ENCODE data around the gene C12orf42. TPM values are rescaled to one million over a fixed set of nuclear protein-coding genes. Genes with fewer than 3 reads are reported as not detected.

C12orf42 gene
- total RNA-seq, 1 experiment from 2014 or later, result not detected

DNA sequence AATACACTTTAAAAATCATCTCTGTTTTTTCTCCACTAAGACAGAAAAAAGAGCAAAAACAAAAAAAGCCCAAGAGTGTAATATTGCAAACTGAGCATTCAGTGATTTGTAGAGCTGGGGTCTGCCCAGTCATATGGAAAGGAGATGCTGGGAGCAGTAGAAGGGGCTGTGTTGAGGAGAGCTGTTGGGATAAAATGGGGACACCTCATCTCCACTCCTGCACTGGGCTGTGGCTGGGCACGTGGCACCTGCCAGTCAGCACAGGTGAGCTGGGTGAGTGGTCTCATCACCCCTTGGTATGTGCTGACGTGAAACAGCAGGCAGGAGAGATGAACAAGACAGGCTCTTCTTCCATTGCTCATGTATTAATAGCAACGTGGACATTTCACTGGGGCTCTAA is 217.4 kb downstream of the C12orf42 start:
- no peak for DNase-seq (ENCODE audit: extremely low read depth, low read depth)

DNA sequence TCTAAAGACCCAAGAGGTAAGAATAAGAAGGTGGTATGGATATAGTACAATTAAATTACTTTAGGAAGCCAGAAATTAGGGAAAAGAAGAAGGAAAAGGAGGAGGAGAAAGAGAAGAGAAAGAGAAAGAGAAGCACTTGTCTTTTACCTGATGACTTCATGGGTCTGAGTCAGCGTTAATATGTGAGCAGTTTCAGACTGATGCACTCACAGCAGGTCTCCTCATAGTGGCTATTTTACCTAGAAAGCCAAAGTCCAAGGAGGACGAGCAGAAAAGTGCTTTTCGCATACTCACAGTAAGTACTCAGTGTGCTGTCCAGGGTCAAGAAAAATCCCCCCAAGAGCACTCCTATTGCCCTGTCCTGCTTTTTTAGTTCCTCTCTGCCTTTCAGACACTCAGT is 222.1 kb downstream of the C12orf42 start:
- no peak for DNase-seq (ENCODE audit: extremely low read depth, low read depth)

DNA sequence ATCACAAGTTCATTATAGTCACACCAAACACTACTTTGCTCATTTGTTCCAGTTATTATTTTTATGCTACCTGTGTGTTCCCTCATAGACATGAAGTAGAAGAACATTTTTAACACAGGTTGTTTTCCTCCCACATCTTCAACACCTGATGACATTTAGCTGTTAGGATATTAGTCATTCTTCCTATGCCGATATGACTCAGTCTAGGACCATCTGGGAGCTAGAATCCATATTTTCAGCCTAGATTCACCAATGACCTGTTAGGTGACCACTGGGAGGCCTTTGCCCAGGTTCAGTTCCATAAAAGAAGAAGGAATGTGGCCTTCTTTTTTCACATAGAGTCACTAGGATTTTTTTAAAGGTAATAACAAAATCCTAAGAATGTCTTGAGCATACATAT is 222.8 kb downstream of the C12orf42 start:
- DNase-seq (ENCODE audit: extremely low read depth, low read depth), result no peak

DNA sequence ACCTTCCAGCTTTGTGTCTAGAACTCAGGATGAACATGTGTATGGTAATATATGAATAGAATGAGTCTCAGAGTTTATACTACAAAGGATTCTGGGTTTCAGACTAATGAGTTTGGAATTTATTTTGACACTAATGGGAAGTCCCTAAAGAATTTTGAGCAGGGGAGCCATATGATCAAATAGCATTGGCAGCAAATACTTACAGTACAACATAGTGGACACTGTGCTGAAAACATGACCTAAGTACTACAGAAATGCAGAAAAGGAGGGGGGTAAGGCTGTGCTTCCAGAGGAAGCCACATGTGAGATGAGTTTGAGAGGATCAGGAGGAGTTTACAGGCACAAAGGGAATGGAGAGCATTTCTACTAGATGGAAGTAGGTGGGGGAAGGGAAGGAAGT is 225.8 kb downstream of the C12orf42 start:
- no peak for DNase-seq (ENCODE audit: extremely low read depth, low read depth)

DNA sequence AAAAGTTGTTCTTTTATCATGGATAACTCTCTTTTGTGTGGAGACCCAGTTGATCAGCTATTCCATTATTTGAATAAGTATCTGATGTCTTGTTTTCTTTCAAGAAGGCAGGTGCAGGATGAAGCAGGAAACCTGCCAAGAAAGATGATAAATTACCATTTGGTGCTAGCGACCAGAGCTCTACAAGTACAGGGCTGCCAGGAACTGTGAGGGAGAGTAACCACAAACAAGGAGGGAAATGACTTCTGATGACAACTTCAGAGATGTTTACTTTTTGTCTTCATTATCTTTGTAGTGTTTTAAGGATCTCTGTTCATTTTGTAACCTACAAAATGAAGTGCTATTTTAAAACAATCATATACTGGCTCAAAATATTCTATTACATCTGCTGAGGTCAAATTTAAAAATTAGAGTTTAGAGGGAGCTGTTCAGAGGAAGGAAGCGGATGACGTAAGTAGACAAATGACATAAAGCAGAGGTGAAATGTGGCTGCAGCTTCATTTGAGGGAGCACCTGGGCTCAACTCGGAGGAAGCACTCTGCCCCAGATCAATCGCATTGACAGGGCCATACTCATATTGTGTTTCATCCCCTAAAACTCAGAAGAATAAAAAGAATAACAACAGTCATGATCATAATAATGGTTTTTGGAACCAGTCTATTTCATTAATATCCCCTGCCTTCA is 226.8 kb downstream of the C12orf42 start:
- no peak for DNase-seq (ENCODE audit: extremely low read depth, low read depth)

DNA sequence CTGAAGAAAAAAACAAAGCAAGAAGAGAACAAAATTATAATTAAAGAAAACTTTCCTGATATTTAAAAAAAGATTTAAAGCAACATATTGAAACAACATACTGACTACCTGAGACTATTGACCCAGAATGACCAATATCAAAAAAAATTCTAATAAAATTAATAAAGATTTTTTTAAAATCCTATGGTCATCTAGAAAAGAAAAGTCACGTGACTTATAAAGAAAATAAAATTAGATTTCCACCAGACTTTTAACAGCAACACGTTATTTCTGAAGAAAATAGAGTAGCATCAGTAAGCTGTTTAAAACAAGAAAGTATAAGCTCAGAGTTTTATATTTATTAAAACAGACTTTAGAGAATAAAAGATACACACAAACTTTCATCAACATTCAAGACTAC is 238.0 kb downstream of the C12orf42 start:
- no peak for DNase-seq (ENCODE audit: extremely low read depth, low read depth)

Other genes starting within 250 kb of the C12orf42 start
- not detected in 2 replicates for gene STAB2, start 91.3 kb upstream of the C12orf42 start, total RNA-seq (2014; rRNA removed; shearing (Covaris generic))